ENCODE results near the gene ACTR1B.
A peak's percentile ranks its signal among the peaks of the same experiment; 100 is the strongest.
"Not testable (repeated sequence)": the region's sequence is repeated elsewhere in the genome, so short reads cannot be mapped to it uniquely, and the experiment has no call there.

ACTR1B gene

DNA sequence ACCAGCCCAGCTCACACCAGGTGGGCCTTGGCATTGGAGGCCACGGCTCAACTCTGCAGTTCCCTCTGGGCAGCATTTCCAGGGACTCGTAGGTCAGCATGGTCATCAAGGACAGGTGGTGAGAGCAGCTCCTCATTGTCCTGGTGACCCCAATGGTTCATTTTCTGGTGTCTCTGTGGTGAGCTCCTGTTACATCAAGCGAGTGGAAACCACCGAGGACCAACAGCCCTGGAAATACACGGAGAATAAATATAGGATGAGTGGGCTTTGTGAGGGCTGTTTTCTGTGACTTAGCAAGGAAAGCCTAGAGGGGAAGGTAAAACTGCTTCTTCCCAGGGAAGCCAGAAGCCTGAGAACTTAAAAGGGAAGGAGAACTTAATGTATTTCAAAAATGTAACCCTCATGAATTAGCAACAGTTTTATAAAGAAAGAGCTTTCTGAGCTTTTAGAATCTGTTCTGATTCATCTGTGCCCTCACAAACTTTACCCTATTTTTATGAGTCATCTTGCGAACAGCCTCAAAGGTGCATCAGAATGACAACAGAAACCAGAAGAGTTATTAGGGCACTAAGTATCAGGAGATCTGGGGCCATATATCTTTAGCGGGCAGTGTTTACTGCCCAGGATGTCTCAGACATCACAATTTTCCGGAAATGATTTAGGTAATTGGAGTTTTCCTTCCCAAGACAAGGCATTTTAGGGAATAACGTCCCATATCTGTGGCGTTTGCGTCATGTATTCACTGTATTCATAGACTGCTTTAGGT, 24.4 kb upstream of the ACTR1B start:
- no peak for DNase-seq

DNA sequence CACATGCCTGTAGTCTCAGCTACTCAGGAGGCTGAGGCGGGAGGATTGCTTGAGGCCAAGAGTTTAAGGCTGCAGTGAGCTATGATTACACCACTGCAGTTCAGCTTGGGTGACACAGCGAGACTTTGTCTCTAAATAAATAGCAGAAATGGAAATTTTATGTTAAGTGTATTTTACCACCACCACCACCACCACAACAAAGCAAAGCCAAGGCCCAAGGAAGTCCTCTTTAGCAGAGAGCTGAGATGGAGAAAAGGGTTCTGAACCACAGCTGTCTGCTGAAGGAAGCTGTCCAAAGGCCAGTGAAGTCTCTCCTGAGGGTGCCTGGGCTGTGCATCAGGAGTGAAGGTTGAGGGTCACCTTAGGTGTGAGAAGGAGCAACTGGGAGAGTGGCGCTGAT, 23.4 kb upstream of the ACTR1B start:
- DNase-seq, result not testable (repeated sequence)

DNA sequence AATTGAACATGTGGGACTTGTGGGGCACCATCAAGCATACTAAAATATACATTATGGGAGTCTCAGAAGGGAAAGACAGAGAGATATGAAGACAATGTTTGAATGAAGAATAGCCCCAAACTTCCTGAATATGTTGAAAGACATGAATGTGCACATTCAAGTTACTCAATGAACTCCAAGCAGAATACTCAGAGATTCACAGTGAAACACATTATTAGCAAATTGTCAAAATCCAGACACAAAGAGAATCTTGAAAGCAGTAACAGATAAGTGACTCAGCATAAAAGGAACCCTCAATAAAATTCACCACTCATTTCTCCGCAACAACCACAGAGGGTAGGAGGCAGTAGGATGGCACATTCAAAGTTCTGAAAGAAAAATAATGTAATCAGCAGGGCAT, 14.5 kb upstream of the ACTR1B start:
- no peak for DNase-seq

DNA sequence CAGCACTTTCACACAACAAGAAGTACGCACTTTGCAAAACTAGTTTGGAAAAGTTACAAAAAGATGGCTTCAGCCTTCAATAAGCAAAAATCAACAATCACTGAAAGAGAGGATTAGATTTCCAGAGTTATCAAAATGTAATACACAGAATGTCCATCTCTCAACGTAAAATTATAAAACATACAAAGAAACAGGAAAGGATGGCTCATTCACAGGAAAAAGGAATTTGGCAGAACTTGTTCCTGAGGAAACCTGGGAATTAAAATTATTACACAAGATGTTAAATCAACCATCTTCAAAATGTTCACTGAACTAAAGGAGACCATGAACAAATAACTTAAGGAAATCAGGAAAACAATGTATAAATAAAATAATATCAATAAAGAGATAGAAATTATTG, 13.6 kb upstream of the ACTR1B start:
- DNase-seq, result no peak

DNA sequence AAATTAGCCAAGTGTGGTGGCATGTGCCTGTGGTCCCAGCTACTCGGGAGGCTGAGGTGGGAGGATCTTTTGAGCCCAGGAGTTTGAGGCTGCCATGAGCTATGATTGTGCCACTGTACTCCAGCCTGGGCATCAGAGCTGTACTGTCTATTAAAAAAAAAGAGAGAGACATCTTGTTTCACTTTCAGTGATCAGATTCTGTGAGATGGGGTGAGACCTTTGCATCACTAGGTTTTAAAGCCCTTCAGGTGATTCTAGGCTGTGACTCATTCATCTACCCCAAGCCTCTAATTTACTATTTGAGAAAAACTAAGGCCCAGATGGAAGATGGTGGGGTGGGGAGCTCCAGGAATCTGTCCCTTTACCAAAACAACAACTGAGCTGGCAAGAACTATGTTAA, 12.8 kb upstream of the ACTR1B start:
- DNase-seq, result no peak

DNA sequence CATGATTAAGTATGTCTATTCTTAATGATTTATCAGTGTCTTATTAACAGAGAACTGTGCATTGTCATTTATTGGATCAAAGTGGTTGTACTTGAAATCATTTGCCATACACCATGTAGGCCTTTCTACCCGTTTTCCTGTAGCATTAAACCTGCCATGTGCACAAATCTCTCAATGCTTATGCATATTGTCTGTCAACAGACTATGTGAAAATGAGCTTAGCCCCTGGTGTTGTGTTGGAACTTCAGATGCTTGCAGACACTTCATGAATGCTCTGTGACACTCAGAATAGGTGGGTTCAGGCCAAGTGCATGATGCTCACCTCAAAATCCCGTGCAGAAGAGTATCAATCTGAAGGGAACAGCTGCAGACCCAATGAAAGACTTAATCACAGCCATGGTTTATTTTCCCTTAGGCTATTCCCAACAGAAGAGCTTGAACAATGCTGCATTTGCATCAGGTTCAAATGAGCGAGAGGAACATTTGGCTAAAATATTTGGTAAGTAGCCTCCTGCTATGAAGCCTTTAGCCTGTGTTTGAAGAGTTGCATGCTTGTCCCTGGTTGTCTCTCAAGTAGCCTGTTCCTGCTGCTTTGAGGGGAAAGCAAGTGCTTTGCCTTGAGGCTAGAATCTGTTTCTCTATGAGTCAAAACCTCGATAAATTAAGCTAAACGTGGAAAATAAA, 11.7 kb upstream of the ACTR1B start:
- no peak for DNase-seq

DNA sequence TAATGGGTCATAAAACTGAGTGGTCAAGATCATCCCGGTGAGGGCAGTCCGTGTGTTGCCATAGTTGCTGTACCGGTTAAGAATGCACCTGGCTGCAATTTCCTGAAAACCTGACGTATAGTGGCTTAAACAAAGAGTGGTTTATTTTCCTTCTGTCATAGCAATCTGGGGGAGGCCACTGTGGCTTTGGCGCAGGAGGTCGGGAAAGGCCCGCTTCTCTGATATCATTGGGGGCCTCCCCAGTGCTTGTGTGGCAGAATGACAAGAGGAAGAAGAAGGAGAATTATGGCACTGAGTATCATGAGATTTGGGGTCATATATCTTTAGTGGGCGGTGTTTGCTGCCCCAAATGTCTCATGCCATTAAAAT, 10.1 kb upstream of the ACTR1B start:
- DNase-seq, result peak; percentile 60 to 61

DNA sequence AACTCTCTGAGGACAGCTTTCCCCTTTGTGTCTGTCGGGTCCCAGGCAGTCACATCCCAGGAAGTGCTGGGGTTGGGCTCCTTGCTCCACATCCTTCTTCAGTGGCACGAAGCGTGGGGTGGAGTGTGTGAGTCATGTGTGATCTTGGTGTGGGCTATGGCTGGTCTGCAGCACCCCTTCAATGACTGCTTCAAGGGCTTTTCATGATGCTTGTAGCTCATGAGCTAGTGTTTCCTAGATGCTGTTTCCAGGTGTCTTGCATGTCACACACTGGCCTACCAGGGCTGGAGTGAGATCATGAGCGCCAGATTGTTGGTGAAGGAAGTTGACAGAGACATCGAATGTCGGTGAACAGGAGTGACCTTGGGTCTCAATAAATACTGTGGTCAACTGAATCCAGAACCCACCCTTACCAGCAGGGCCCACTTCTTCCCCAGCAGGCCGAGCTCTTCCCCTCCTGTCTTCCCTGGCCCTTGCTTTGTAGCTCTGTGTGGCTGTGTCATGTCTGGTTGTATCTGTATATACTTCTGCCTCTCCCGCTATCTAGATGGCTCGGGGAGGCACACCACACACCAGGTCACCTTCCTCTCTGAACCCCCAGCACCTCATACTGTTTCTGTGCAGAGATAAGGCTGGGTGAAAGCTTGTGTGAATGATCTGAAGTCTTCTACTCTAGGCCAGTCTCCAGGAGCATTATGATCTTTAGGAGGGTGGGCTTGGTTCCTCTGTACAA, 9.5 kb upstream of the ACTR1B start:
- peak; percentile 49 to 53 for DNase-seq

DNA sequence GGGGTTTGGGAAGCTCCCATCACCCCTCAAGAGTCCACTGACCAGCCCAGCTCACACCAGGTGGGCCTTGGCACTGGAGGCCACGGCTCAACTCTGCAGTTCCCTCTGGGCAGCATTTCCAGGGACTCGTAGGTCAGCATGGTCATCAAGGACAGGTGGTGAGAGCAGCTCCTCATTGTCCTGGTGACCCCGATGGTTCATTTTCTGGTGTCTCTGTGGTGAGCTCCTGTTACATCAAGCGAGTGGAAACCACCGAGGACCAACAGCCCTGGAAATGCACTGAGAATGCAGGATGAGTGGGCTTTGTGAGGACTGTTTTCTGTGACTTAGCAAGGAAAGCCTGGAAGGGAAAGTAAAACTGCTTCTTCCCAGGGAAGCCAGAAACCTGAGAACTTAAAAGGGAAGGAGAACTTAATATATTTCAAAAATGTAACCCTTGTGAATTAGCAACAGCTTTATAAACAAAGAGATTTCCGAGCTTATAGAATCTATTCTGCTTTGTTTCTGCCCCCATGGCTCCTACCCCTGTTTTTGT, 8.8 kb upstream of the ACTR1B start:
- not testable (repeated sequence) for DNase-seq

DNA sequence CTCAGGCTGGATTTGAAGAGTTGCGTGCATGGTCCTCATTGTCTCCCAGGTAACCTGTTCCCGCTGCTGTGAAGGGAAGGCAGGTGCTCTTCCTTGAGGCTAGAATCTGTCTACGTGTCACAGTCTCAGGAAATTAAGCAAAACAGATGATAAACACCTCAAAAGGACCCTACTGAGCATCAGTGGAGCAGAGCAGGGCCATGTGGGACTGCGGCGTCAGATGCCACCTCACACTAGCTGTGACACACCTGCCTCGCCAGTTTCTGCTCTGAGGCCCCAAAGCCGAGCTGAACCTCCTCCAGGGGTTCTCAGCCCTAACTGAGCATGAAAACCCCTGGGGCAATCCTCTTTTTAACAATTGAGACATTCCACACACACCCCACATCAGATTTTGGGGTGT, 7.7 kb upstream of the ACTR1B start:
- DNase-seq, result no peak

DNA sequence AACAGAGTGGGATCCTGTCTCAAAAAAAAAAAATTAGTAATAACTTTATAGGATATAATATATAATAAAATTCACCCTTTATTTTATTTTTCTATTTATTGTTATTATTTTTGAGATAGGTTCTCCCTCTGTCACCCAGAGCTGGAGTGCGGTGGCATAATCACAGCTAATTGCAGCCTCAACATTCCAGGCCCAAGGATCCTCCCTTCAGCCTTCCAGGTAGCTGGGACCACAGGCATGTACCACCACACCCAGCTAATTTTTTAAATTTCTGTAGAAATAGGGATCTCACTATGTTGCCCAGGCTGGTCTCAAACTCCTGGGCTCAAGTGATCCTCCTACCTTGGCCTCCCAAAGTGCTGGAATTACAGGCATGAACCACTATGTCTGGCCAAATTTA, 6.6 kb upstream of the ACTR1B start:
- no peak for DNase-seq

DNA sequence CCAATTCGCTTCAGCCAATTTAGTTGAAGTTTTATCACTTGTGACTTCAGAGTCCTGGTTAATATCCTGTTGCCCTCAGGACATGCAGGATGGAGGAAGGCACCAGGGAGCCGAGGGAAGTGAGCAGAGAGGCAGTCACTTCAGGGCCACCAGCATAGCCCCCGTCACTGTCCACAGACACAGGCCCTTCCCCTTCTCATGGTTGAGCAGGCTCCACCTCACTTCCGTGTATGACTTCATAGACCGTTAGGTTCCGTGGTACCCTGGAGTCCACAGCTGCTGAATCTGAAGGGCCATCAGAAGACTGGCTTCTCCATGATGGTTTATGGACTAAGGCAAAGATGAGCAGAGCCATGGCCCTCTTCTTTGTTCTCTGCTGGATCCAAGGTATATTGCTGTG, 5.6 kb upstream of the ACTR1B start, which contains the start of gene C2orf92:
TSS of gene C2orf92 (plus strand) at position 266 of the 400 bp plus-strand sequence. CDS start at position 342, 76 bp downstream.
- no peak for DNase-seq

DNA sequence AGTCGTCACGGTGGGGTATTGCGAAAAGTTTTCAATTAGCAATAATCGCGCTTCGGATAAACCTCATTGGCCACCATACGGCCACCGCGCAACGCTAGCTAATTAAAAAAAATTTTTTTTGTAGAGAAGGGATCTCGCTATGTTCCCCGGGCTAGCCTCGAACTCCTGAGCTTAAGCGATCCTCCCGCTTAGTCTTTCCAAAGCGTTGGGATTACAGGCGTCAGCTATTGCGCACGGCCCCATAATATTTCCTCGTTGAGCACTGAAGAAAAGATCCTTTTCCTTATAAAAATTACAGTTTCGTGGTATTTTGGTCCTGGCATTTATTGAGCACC, 759 bp upstream of the ACTR1B start:
- DNase-seq, result no peak

DNA sequence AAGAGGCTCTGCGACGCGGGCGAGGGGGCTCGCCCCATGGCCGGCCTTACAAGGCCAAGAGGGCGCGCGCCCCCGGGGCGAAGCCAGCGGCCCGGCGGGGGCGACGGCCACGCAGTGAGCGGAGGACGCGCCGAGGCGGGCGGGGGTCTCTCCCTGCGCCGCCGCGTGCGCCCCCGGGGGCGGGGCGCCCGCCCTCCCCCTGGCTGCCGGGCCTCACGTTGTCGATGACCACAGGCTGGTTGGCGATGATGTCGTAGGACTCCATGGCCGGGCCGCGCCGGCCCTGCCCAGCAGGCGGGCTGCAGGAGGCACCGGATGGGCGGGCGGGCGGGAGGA, 250 bp downstream of the ACTR1B start:
- no peak for DNase-seq

DNA sequence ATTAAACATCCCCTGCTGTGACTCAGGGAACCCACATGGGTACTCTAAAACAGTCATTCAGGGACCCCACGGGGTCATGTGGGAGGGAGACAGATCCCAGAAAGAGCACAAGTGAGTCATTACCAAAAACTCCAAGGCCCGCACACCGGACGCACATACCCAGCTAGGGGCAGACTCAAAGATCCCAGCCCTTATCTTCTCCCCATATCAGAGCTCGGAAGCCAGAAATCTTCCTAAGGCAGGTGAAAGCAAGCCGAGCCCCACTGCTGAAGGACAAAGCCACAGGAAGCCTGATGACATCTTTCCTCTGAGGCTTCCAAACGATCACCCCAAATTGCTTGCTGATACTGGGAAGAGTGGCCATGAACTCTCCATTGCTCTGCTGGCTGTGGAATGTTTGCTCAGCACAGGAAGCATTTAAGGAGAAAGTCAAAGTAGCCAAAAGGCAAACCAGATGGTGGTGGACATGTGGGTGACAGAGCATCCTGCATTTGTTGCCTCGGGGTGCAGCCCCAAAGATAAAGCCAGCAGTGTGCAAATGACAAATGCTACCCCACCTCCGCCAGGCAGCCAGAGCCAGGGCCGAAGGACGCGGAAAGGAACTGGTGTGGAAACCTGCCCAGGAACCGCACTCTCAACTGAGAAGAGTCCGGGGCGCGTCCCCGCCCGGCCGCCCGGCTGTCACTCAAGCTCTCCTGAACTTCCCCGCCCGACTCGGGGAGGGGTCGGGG, 784 bp downstream of the ACTR1B start:
- peak; percentile 87 to 88 for DNase-seq

DNA sequence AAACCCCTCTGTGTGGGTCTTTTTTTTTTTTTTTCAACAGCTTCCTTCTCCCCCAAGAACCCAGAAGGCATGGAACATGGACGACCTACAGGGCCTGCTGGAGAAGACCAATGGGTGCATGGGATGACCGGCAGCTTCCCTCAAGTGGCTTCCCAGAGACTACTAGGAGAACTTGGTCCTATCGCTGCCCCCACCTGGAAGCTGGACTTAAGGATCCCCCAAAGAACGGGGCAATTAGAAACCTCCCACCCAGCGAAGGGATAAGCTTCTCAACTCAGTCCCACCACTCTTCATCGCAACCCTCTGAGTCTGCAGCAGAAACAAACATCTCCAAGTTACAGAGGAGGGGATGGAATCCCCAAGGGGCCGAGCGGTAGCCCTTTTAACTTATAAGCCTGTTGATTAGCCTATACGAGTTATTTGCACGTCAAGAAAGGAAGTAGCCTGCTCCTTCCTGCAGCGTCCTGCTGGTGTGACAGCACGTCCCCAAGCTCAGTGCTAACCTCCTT, 1.4 kb downstream of the ACTR1B start:
- no peak for DNase-seq

DNA sequence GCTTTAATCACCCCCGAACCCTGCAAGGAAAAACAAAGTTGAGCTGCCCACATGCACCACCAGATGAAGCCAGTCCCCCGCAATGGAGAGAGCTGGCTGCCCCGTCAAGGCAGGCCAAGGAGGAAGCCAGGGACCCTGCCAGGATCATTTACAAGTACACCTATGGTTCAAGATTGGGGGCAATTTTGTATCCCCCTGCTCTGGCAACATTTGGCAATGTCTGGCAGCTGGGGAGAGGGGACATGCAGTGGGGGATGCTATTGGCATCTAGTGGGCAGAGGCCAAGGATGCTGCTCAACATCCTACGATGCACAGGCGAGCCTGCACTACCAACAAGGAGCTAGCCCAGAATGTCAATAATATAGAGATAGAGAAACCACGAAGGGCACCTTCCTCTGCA, 1.9 kb downstream of the ACTR1B start:
- DNase-seq, result no peak

DNA sequence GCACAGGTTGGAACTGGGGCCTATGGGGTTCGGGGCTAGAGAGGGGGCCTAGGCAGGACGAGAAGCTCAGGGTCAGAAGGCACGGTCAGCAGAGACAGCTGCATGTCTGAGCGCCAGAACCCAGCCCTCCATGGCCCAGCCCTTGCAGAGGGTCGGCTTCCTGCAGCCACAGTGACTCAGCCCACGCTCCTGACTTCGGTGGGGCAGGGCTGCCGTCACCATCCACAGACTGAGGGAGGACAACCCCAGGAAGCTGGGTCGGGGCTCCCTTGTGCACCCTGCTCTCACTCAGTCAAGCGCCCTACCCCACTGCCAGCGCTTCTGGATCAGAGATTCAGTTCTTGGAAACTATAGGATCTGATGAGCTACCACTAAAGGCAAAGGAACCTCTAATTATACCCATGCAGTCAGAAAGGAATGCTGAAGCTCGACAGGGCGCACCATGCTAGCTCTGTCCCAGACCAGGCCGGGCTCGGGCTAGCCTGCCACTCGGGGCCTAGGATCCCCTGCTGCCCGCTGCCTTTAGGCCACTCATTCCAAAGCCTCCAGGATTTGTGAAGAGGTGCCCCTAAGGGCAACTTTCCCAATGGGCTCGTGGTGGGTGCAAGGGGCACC, 3.0 kb downstream of the ACTR1B start:
- DNase-seq, result no peak

DNA sequence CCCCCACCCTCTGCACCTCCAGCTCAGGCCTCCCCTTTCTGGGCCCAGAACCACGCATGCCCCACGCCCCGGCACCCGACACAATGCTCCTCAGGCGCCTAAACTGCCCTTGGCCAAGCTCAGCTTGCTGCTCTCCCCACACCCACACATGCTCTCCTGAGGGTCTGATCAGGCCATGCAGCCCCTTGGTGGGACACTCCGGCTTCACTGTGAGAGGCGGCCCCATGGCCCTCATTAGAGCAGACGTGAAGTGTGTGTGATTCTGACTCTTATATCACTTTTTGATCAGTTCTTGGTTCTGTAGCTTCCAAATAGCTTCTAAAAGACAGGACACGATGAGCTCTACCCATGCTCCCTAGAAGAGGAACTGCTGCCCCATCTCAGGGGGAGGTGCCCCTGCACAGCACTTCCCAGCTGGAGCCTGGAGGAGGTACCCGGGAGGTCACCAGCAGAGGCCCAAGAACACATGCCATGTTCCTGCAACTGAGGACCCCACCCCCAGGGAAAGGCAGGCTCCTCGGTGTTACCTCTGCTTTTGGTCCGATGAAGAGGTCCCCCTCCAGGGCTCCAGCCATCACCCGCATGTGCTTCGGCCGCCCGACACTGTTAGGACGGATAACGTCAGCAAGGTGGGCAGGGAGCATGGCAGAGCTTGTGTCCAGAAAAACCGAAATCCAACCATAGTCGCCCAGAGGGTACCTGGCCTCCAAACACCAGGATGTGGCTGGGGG, 3.6 kb downstream of the ACTR1B start:
- DNase-seq, result no peak

DNA sequence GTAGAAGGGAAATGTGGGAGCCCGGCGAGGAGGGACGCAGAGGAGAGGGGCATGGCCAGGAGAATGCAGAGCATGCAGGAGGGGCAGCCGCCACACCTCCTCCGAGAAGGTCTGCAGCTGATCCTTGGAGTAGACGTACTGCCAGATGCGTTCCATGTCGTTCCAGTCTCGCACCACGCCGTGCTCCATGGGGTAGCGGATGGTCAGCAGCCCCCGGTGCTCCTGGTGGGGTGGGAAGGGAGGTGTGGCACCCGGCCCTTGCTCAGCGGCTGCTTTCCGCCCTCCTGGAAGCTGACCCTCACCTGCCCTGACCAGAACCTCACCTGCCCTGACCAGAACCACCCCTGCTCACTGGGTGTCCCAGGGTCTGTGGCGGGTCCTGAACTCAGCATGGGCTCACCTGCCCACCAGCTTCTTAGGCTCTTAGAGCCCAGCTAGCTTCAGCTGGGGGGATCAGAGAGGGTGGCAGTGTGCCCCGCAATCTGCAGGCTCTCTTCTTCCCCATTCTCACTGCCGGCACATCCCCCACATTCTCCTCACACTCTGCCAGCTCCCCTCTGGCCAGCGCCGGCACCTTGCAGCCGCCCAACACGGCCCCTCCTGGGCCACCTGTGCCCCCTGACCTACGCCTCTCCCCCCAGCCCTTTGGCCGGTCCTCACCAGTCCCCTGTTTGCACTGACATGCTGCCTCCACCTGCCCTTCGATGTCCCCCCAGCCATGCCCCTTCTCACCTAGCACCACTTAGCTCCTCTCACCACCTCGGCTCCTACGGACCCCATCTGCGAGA, 4.4 kb downstream of the ACTR1B start:
- DNase-seq, result no peak

DNA sequence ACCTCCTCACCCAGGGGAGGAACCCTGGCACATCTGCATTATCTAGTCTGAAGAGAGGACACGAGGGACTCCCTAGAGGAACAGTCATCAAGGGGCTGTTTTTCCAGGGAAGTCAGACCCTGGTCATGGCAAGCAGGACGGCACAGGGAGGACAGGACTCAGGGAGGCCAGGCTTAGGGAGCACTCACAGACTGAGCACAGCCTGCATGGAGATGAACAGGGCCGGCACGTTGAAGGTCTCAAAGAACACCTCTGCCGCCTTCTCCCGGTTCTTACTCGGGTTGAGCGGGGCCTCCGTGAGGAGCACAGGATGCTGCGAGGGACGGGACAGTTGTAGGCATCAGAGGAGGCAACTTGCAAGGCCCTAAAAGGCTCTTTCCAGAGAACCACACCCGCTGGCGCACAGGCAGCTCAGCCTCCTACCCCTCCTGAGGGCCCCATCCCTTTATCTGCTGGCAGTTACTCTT, 5.1 kb downstream of the ACTR1B start:
- DNase-seq, result no peak
